IMR-90 (cell line): Measurements from ENCODE around the gene CDC45. TPM values are rescaled to one million over a fixed set of nuclear protein-coding genes. Genes with fewer than 3 reads are reported as not detected.

Experiments used
- ATAC-seq: fragments of 200-7000 bp; cut with Tn5 transposase; 2 replicates; pipeline ENCODE4 v1.9.1; 2020; ENCODE audit warnings: low read depth, mild to moderate bottlenecking, moderate library complexity
- BruUV-seq: library from RNA; stranded (reverse); fragments of 400-500 nt; replicated peaks from 2 replicates; lab custom pipeline; 2021; lab: Mats Ljungman, UMichigan
- CTCF ChIA-PET: fragments of 300-600 bp; formaldehyde crosslinking; extraction: SDS; loops from one replicate; lab custom pipeline; 2021; ENCODE audit warnings: antibody characterized with exemption; lab: Yijun Ruan, JAX
- POLR2A ChIA-PET: fragments of 300-600 bp; sonication (Branson Sonifier 250); formaldehyde crosslinking; loops from one replicate; lab custom pipeline; 2022; ENCODE audit warnings: antibody characterized with exemption; ENCODE audit not compliant: unreplicated experiment; lab: Charles Lee
- DNase-seq: peaks from one replicate; pipeline ENCODE4 v3.0.0; 2013
- H2AFZ ChIP-seq: replicated peaks from 2 replicates; pipeline ENCODE3; 2013; ENCODE audit warnings: low read length, mild to moderate bottlenecking; ENCODE audit not compliant: poor library complexity
- H2AK5ac ChIP-seq: 2 replicates; pipeline ENCODE4 v1.6.1; 2013; ENCODE audit warnings: low read depth, low read length, inconsistent platforms
- H2AK9ac ChIP-seq: replicated peaks from 2 replicates; pipeline ENCODE3; 2013; ENCODE audit warnings: mild to moderate bottlenecking, low read depth, low read length, moderate library complexity; ENCODE audit not compliant: poor library complexity
- H2BK120ac ChIP-seq: 2 replicates; pipeline ENCODE4 v1.6.1; 2013; ENCODE audit warnings: low read depth, low read length, inconsistent platforms
- H2BK15ac ChIP-seq: 3 replicates; pipeline ENCODE4 v1.6.1; 2013; ENCODE audit warnings: low read depth, low read length, inconsistent platforms
- H2BK20ac ChIP-seq: 2 replicates; pipeline ENCODE4 v1.6.1; 2013; ENCODE audit warnings: low read depth, mild to moderate bottlenecking, inconsistent platforms, low read length, moderate library complexity
- H2BK5ac ChIP-seq: 2 replicates; pipeline ENCODE4 v1.6.1; 2013; ENCODE audit warnings: mild to moderate bottlenecking, low read depth, low read length, inconsistent platforms; ENCODE audit not compliant: poor library complexity, severe bottlenecking
- H3K14ac ChIP-seq: replicated peaks from 2 replicates; pipeline ENCODE4 v1.6.1; 2013; ENCODE audit warnings: low read depth, low read length, inconsistent platforms
- H3K18ac ChIP-seq: 2 replicates; pipeline ENCODE4 v1.6.1; 2013; ENCODE audit warnings: low read depth, low read length, control low read depth
- H3K23ac ChIP-seq: 2 replicates; pipeline ENCODE4 v1.6.1; 2013; ENCODE audit warnings: low read depth, low read length, inconsistent platforms
- H3K27ac ChIP-seq: 2 replicates; pipeline ENCODE4 v1.5.1; 2013; ENCODE audit warnings: mild to moderate bottlenecking, control low read depth, low read length; ENCODE audit not compliant: insufficient read depth
- H3K27me3 ChIP-seq: 2 replicates; pipeline ENCODE4 v1.6.1; 2013; ENCODE audit warnings: low read length; ENCODE audit not compliant: control insufficient read depth, insufficient read depth
- H3K36me3 ChIP-seq: 2 replicates; pipeline ENCODE4 v1.6.1; 2013; ENCODE audit warnings: low read length, mixed read lengths; ENCODE audit not compliant: control insufficient read depth, insufficient read depth
- H3K4ac ChIP-seq: 2 replicates; pipeline ENCODE4 v1.6.1; 2013; ENCODE audit warnings: low read depth, low read length, inconsistent platforms
- H3K4me1 ChIP-seq: 2 replicates; pipeline ENCODE4 v1.6.1; 2013; ENCODE audit warnings: low read length, mixed read lengths; ENCODE audit not compliant: control insufficient read depth, insufficient read depth
- H3K4me2 ChIP-seq: 2 replicates; pipeline ENCODE4 v1.6.1; 2013; ENCODE audit warnings: low read depth, mild to moderate bottlenecking, control low read depth, low read length, moderate library complexity
- H3K4me3 ChIP-seq: 2 replicates; pipeline ENCODE4 v1.5.1; 2013; ENCODE audit warnings: low read depth, mild to moderate bottlenecking, control low read depth, low read length, moderate library complexity; ENCODE audit not compliant: insufficient read depth
- H3K56ac ChIP-seq: 2 replicates; pipeline ENCODE4 v1.6.1; 2013; ENCODE audit warnings: low read length, inconsistent platforms; ENCODE audit not compliant: insufficient read depth; ENCODE audit errors: extremely low read depth
- H3K79me1 ChIP-seq, 2 experiments: 2 replicates each; pipeline ENCODE4 v1.6.1; 2013; ENCODE audit warnings: low read length in 2 of 2, inconsistent platforms in 1 of 2, low read depth in 1 of 2
- H3K9ac ChIP-seq: 2 replicates; pipeline ENCODE4 v1.6.1; 2013; ENCODE audit warnings: low read depth, low read length, control low read depth
- H3K9me1 ChIP-seq: 2 replicates; pipeline ENCODE4 v1.6.1; 2013; ENCODE audit warnings: low read length, inconsistent platforms; ENCODE audit not compliant: insufficient read depth
- H3K9me3 ChIP-seq: 2 replicates; pipeline ENCODE4 v1.6.1; 2013; ENCODE audit warnings: low read length; ENCODE audit not compliant: control insufficient read depth, insufficient read depth
- H4K20me1 ChIP-seq: 2 replicates; pipeline ENCODE4 v1.6.1; 2013; ENCODE audit warnings: low read length, inconsistent platforms; ENCODE audit not compliant: insufficient read depth
- H4K5ac ChIP-seq: 2 replicates; pipeline ENCODE4 v1.6.1; 2013; ENCODE audit warnings: mild to moderate bottlenecking, low read depth, low read length, control low read depth
- H4K8ac ChIP-seq, 2 experiments: 2 replicates each; pipeline ENCODE4 v1.6.1; 2013; ENCODE audit warnings: low read depth in 2 of 2, low read length in 2 of 2, control low read depth in 1 of 2, inconsistent platforms in 1 of 2
- H4K91ac ChIP-seq: 2 replicates; pipeline ENCODE4 v1.6.1; 2013; ENCODE audit warnings: low read depth, low read length, inconsistent platforms; ENCODE audit not compliant: insufficient read depth
- BHLHE40 ChIP-seq: fragments of 150-350 bp; IDR thresholded peaks from 2 replicates; pipeline ENCODE4 v1.6.1; 2016; ENCODE audit warnings: mild to moderate bottlenecking, low read depth, low read length
- FOS ChIP-seq: fragments of 150-350 bp; IDR thresholded peaks from 2 replicates; pipeline ENCODE4 v1.6.1; 2016; ENCODE audit warnings: low read depth, low read length
- RAD21 ChIP-seq: IDR thresholded peaks from 2 replicates; pipeline ENCODE4 v1.6.1; 2012; ENCODE audit warnings: low read length, improper control_type of control experiment
- RCOR1 ChIP-seq: IDR thresholded peaks from 2 replicates; pipeline ENCODE4 v1.6.1; 2012; ENCODE audit warnings: mild to moderate bottlenecking, low read length, improper control_type of control experiment; ENCODE audit not compliant: insufficient replicate concordance
- WGBS, 2 experiments: methylation state at CpG; one replicate each; pipeline versions ENCODE4 v1.1.5 to v1.1.7; 2013; ENCODE audit warnings: missing lambda C conversion rate in 2 of 2; ENCODE audit not compliant: insufficient read length in 1 of 2; ENCODE audit errors: extremely low coverage in 2 of 2; 5-methylcytosine and 5-hydroxymethylcytosine counted together
- dilution Hi-C: fragments of 300-500 bp; cut with HindIII; formaldehyde crosslinking; loops from one replicate; pipeline ENCODE4 v1.14.3; 2018; ENCODE audit warnings: low sequenced_read_pairs; ENCODE audit not compliant: unreplicated experiment
- in situ Hi-C: fragments of 300-500 bp; cut with MboI; formaldehyde crosslinking; loops from 3 replicates; pipeline ENCODE4 v1.14.3; 2019; ENCODE audit warnings: low sequenced_read_pairs, inconsistent platforms, mixed read lengths
- intact Hi-C: fragments of 100-400 bp; cut with micrococcal nuclease; formaldehyde crosslinking; loops from 2 replicates; pipeline ENCODE4 v1.10.0; 2022
- polyA plus RNA-seq, 3 experiments: library from polyadenylated mRNA; depleted of rRNA; stranded (reverse); fragments of >200 nt; gene quantifications; 2 replicates each; pipeline ENCODE4 v1.2.3, GENCODE V29; 2012; ENCODE audit warnings: low replicate concordance in 1 of 3
- total RNA-seq: library from RNA; depleted of rRNA; stranded (reverse); fragments of >200 nt; gene quantifications from 2 replicates; pipeline ENCODE4 v1.2.3, GENCODE V29; 2012
- TF ChIP-seq, protein P1 (sequence below): fragments of 150-350 bp; IDR thresholded peaks from 2 replicates; pipeline ENCODE4 v1.6.1; 2016; ENCODE audit warnings: low read depth, mild to moderate bottlenecking, low read length, moderate library complexity, borderline replicate concordance

The CDC45 gene
- total and polyA plus RNA-seq, 2 of the 4 experiments (the other 2 are of a cell fraction): 22.7 to 44.6 TPM

DNA sequence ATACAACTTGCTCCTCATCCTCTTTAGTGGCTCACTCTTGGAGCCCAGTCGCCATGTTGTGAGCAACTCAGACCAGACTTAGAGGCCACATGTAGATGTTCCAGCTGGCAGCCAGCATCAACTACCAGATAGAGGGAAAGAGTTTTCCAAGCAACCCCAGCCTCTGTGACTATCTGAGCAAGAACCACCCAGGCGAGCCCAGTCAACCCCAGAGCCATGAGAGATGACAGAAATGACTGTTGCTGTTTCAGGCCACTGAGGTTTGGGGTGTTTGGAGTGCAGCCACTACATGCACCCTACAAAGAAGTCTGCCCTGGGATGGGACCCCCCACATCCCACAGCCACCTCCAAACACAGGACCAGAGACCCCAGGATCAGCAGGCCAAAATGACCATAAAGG lies 69.2 kb downstream of the CDC45 start:
- BruUV-seq: no TSS peak

More for the DNA sequence above, 69.2 kb downstream of the CDC45 start:
- WGBS, 2 experiments: no CpG with 5 or more reads among the region's 2 CpGs
- Histone ChIP-seq H2AK9ac (no peak overlapping the region), H3K4me3 (no peak overlapping the region), H3K79me1 (no peaks in the 10 kb centered on the region), H3K9me3 (peaks cover 2% of the 10 kb centered on the region; the same call in 1 of the 2 replicates), H2BK120ac (no peak overlapping the region), H3K4me2 (no peak overlapping the region), H2BK5ac (no peak overlapping the region), H4K91ac (no peak overlapping the region), H3K14ac (no peak overlapping the region), H3K23ac (no peak overlapping the region), H2BK15ac (no peak overlapping the region), H2AFZ (no peak overlapping the region), H4K20me1 (no peaks in the 10 kb centered on the region), H2AK5ac (no peak overlapping the region), H4K5ac (no peak overlapping the region), H3K27me3 (peaks cover 6% of the 10 kb centered on the region; the same call in 1 of the 2 replicates), H2BK20ac (no peak overlapping the region), H3K9ac (no peak overlapping the region), H3K27ac (no peak overlapping the region), H3K9me1 (no peaks in the 10 kb centered on the region), H3K18ac (no peak overlapping the region), H3K4me1 (no peaks in the 10 kb centered on the region), H4K8ac (no peak overlapping the region), H3K4ac (no peak overlapping the region), H3K56ac (no peak overlapping the region), H3K36me3 (no peaks in the 10 kb centered on the region)
- intact Hi-C loops: no loop called here
- no peak for DNase-seq
- no peak for ATAC-seq
- dilution Hi-C loops: no loop called here
- CTCF ChIA-PET: no interaction called here
- POLR2A ChIA-PET: no interaction called here
- in situ Hi-C loops: no loop called here
- TF ChIP-seq, protein P1, sequence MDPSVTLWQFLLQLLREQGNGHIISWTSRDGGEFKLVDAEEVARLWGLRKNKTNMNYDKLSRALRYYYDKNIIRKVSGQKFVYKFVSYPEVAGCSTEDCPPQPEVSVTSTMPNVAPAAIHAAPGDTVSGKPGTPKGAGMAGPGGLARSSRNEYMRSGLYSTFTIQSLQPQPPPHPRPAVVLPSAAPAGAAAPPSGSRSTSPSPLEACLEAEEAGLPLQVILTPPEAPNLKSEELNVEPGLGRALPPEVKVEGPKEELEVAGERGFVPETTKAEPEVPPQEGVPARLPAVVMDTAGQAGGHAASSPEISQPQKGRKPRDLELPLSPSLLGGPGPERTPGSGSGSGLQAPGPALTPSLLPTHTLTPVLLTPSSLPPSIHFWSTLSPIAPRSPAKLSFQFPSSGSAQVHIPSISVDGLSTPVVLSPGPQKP: no peak
- TF ChIP-seq RAD21 (no peak), FOS (no peak), RCOR1 (no peak), BHLHE40 (no peak)
